Muscle layer of colon (tissue), 2 donors: ENCODE results near the gene SLC22A8.

Experiments
- H3K27ac ChIP-seq: one replicate; pipeline ENCODE4 v1.7.0; 2013; ENCODE audit warnings: low read depth, mild to moderate bottlenecking, low read length, moderate library complexity
- H3K27me3 ChIP-seq, 2 donors: one replicate each; pipeline ENCODE4 v1.7.0; 2013; ENCODE audit warnings: low read length in 2 of 2, mild to moderate bottlenecking in 2 of 2; ENCODE audit not compliant: insufficient read depth in 2 of 2, control insufficient read depth in 1 of 2
- H3K36me3 ChIP-seq: one replicate; pipeline ENCODE4 v1.7.0; 2013; ENCODE audit warnings: mild to moderate bottlenecking, low read length; ENCODE audit not compliant: insufficient read depth
- H3K4me1 ChIP-seq: one replicate; pipeline ENCODE4 v1.7.0; 2013; ENCODE audit warnings: mild to moderate bottlenecking, low read length; ENCODE audit not compliant: insufficient read depth
- H3K4me3 ChIP-seq, 2 donors: one replicate each; pipeline ENCODE4 v1.7.0; 2013; ENCODE audit warnings: low read length in 2 of 2, low read depth in 1 of 2, mild to moderate bottlenecking in 1 of 2, moderate library complexity in 1 of 2
- H3K9ac ChIP-seq: one replicate; pipeline ENCODE4 v1.7.0; 2013; ENCODE audit warnings: low read length
- H3K9me3 ChIP-seq: one replicate; pipeline ENCODE4 v1.7.0; 2013; ENCODE audit warnings: mild to moderate bottlenecking, low read length
- donor health status: abdominal sarcoma.
- donor health status: Adenocarcinoma of cecum.

The SLC22A8 gene

DNA sequence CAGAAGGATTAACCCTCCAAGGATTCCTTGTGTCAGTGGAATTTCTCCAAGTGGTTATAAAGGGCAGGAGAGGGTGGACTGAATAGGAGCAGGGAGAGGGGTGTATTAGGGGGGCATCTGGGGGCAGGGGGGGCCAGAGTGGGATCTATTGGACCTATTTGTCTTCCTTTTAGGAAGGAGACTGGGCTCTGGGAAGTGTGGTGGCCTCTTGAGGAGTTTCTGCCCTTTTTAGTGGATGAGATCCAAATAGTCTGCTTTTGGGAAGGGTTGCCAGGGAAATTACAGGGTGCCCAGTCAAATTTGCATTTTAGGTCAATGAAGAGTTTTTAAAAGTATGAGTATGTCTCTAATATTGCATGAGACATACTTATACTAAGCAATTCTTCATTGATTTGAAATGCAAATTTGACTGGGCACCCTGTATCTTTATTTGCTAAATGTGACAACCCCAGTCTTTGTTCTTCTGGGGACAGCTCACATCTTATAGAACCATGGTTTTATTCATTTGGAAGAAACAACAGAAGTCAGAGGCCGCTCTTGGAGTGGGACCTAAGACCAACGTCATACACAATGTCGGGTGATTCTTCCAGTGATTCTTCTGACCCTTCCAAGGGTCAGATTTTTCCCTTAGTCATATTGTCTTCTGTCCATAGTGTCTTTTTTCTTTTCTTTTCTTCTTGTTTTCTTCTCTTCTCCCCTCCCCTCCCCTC, 30.4 kb downstream of the SLC22A8 start:
- no peak overlapping the region for H3K9ac ChIP-seq

DNA sequence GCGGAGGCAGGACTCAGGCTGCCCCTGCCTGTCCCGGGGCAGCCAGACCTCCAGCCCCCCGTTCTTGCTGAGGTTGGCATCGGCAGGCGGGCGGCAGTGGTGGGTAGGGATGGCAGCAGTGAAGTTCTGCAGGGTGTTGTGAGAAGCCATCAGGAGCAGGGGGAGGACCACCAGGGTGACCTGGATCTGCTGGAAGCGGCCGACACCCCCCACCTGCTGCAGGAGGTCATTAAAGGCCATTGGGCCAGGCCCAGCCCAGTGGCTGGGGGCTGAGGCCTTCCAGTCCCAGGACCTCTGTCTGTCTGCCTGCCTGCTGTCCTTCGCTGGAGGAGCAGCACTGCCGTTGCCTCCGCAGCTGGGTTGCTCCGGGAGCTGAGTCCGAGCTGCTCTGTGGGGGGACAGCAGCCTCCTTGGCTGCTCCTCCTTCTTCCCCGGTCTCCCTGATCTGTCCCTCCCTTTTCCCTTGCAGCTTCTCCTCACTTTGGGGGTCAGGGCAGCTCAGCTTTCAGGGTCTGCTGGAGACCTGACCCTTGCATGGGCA, 31.1 kb downstream of the SLC22A8 start, which contains the start of gene SLC22A6:
Gene SLC22A6, minus strand, starts transcription at position 517 of the 541 bp plus-strand sequence. Its CDS starts 277 bp downstream, at position 240.
- H3K27ac ChIP-seq = no peak within 1 kb of the TSS
- H3K36me3 ChIP-seq = no peaks in the 10 kb centered on the region
- no peaks in the 10 kb centered on the region for H3K9me3 ChIP-seq
- no peaks in the 10 kb centered on the region for H3K4me1 ChIP-seq
- no peak within 1 kb of the TSS for H3K9ac ChIP-seq
- H3K4me3 ChIP-seq = no peak within 1 kb of the TSS
- H3K27me3 ChIP-seq = no peaks in the 10 kb centered on the region

More for the DNA sequence above, 30.4 kb downstream of the SLC22A8 start:
- no peak overlapping the region for H3K27ac ChIP-seq
- H3K4me3 ChIP-seq = no peak overlapping the region
- no peaks in the 10 kb centered on the region for H3K4me1 ChIP-seq
- H3K36me3 ChIP-seq = no peaks in the 10 kb centered on the region
- no peaks in the 10 kb centered on the region for H3K27me3 ChIP-seq
- H3K9me3 ChIP-seq = no peaks in the 10 kb centered on the region

DNA sequence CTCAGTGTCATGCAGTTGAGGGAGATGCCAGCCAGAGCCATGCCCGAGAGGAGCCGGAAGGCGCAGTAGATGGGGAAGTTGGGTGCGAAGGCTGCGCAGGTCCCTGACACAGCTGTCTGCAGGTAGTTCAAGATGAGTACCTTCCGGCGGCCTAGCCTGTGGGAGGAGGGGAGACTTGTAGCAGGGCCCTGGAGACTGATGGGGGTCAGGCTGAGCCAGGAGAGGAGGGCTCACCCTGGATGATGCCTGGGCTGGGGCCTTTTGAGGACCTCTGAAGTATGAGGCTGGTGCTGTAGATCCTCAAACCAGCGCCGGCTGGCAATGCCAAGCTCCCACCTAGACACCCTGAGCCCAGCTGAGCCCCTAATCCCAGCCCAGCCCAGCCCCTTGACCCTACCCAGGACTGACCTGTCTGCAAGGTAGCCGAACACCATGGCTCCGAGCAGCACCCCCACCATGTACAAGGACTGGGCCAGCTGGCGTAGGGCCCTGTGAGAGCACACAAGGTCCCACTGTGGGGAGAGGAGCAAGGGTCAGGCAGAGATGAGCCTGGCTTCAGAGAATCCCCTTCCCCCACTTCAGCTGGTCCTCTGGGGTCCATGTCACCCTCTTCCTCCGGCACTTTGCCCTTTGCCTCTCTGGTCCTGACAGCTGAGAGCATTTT, 32.0 kb downstream of the SLC22A8 start:
- H3K4me3 ChIP-seq = no peak overlapping the region
- no peak overlapping the region for H3K27ac ChIP-seq
- no peaks in the 10 kb centered on the region for H3K4me1 ChIP-seq
- H3K9me3 ChIP-seq = no peaks in the 10 kb centered on the region
- H3K9ac ChIP-seq = no peak overlapping the region
- H3K36me3 ChIP-seq = no peaks in the 10 kb centered on the region
- H3K27me3 ChIP-seq = no peaks in the 10 kb centered on the region

DNA sequence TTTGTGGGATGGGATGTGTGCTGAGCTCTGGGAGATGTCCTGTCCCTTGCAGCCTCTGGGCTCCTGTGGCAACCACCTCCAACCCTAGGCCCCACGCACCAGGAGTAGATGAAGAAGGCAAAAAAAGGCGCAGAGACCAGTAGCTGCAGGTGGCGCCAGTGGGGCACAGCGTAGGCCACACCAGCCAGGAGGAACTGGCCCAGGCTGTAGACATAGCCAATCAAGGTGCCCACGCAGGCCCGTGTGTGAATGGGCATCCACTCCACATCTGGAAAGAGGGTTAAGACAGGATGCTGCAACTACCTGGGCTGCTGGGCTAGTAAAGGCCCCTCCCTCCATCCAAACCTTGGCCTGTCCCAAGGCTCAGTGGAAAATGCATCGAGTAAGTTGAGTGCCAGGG, 33.9 kb downstream of the SLC22A8 start:
- Histone ChIP-seq H3K27me3 (no peaks in the 10 kb centered on the region), H3K9ac (no peak overlapping the region), H3K9me3 (no peaks in the 10 kb centered on the region), H3K4me3 (no peak overlapping the region), H3K27ac (no peak overlapping the region), H3K36me3 (no peaks in the 10 kb centered on the region), H3K4me1 (no peaks in the 10 kb centered on the region)

DNA sequence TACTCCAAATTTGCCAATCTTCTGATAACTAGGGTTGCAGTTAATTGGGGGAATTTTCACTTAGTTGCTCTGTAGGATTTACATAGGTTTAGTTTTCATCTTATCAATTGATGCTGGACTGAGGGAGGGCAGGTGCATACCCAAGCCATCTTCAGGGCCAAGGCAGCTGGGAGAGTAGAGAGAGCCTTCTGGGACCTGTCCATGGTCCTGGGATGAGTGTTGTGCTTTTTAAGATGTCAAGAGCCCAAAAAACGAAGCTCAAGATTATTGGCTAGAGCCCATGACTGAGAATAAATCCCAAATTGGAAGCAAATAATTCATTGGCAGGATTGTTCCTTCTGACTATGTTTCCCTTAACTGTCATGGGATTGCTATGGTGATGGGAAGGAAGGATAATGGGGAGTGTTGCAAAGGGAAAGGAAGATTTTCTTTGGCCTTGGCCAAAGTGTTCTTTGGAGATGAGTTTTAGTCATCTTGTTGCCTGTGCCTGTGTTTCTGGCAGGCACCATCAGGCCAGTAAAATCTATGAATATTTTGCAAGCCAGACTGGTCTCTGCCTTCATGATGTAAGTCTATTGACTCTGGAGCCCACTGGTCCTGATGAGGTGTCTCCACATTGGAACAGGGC, 35.4 kb downstream of the SLC22A8 start:
- Histone ChIP-seq H3K4me1 (no peaks in the 10 kb centered on the region), H3K27ac (no peak overlapping the region), H3K4me3 (no peak overlapping the region), H3K9ac (no peak overlapping the region), H3K36me3 (no peaks in the 10 kb centered on the region), H3K27me3 (no peaks in the 10 kb centered on the region), H3K9me3 (no peaks in the 10 kb centered on the region)

DNA sequence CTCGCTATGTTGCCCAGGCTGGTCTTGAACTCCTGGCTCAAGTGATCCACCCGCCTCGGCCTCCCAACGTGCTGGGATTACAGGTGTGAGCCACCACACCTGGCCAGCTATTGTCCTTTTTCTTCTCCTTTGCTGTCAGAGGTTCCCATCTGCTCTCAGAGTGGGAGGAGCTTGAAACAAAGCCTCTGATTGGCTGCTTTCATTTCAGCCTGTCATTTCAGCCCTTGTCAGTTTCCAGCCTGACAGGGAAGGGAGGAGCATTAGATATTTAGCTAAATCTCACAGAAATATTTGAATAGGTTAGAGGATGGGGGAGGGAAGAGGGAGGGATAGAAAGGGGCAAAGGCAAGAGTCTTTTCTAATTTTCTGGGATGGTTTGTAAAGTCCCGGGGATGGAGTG, 39.5 kb downstream of the SLC22A8 start:
- Histone ChIP-seq H3K4me3 (no peak overlapping the region), H3K27ac (no peak overlapping the region), H3K36me3 (no peaks in the 10 kb centered on the region), H3K9ac (no peak overlapping the region), H3K27me3 (no peaks in the 10 kb centered on the region), H3K9me3 (no peaks in the 10 kb centered on the region), H3K4me1 (no peaks in the 10 kb centered on the region)

DNA sequence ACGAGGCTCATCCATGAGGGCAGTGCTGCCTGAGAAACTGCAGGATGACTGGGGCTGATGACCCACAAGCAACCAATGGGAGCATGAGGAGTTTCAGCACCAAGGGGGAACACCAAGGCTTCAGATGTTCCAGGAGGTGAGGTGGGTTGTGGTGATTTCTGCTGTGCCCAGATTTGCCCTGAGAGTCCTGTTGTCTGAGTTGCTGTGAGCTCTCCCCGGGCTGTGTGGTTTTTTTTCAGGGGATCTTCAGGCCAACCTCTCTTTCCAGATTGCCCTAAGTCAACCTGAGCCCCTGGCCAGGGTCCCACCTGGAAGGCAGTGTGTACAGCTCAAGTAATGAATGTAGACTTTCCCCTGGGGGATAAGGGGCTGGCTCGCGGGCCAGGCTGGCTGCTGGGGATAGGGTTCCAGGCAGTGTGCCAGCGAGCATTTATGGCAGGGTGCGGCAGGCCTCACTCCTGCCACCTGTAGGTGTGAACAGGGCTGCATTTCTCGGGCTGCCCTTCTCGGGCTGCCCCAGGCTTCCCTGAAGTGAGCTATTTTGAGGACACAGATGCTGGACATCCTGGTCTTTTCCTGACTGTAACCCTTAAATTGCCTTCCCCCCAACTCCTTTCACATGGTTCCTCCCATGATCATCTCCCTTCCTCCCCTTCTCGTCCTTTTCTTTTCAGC, 40.7 kb downstream of the SLC22A8 start:
- no peaks in the 10 kb centered on the region for H3K36me3 ChIP-seq
- no peaks in the 10 kb centered on the region for H3K27me3 ChIP-seq
- H3K27ac ChIP-seq = no peak overlapping the region
- no peaks in the 10 kb centered on the region for H3K9me3 ChIP-seq
- no peak overlapping the region for H3K4me3 ChIP-seq
- H3K9ac ChIP-seq = no peak overlapping the region
- no peaks in the 10 kb centered on the region for H3K4me1 ChIP-seq

DNA sequence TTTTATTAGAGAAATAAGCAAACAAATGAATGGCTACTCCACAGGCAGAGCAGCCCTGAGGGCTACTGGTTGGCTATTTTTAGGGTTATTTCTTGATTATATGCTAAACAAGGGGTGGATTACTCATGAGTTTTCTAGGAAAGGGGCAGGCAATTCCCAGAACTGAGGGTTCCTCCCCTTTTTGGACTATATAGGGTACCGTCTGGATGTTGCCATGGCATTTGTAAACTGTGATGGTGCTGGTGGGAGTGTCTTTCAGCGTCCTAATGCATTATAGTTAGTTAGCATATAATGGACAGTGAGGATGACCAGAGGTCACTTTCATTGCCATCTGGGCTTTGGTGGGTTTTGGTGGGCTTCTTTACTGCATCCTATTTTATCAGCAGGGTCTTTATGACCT, 50.1 kb downstream of the SLC22A8 start:
- Histone ChIP-seq H3K36me3 (no peaks in the 10 kb centered on the region), H3K27ac (no peak overlapping the region), H3K9ac (no peak overlapping the region), H3K27me3 (no peaks in the 10 kb centered on the region), H3K9me3 (no peaks in the 10 kb centered on the region), H3K4me3 (no peak overlapping the region), H3K4me1 (no peaks in the 10 kb centered on the region)

DNA sequence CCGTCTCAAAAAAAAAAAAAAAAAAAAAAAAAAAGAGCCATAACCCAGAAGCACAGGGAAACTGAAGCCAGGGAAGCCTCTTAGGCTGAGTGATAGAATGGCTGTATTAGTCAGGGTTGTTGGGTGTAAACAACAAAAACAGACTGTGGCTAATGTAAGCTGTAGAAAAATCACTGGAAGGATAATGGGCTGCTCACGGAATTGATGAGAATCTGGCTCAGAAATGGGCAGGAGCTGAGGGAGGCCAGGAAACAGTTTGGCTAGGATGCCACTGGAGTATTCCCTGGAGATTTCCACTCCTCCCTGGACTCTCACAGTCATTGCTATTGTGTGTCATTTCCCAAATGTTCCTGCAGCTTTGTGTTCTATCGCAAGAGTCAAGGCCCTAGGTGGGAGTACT, 53.2 kb downstream of the SLC22A8 start:
- Histone ChIP-seq H3K27me3 (no peaks in the 10 kb centered on the region), H3K9ac (no peak overlapping the region), H3K27ac (no peak overlapping the region), H3K9me3 (no peaks in the 10 kb centered on the region), H3K4me3 (no peak overlapping the region), H3K36me3 (no peaks in the 10 kb centered on the region), H3K4me1 (peaks cover 15% of the 10 kb centered on the region)

DNA sequence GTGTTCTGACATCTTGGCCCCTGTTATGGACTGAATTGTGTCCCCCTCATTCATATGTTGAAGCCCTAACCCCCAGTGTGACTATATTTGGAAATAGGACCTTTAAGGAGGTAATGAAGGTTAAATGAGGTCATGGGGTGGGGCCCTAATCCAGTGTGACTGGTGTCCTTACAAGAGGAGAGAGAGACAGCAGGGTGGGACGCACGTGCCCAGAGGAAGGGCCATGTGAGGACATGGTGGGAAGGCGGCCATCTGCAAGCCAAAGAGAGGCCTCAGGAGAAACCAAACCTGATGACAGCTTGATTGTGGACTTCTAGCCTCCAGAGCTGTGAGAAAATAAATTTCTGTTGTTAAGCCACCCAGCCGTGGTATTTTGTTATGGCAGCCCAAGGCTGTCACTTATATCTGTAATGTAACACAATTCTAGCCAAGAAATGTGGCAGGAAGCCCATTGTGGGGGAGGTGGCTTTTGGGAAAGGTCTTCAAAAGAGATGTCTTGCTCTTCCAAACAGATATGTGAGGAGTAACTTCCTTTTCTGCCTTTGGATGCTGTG, 54.5 kb downstream of the SLC22A8 start:
- H3K9ac ChIP-seq = no peak overlapping the region
- no peaks in the 10 kb centered on the region for H3K9me3 ChIP-seq
- no peaks in the 10 kb centered on the region for H3K27me3 ChIP-seq
- no peak overlapping the region for H3K27ac ChIP-seq
- H3K4me1 ChIP-seq = peaks cover 15% of the 10 kb centered on the region
- H3K36me3 ChIP-seq = no peaks in the 10 kb centered on the region
- no peak overlapping the region for H3K4me3 ChIP-seq

DNA sequence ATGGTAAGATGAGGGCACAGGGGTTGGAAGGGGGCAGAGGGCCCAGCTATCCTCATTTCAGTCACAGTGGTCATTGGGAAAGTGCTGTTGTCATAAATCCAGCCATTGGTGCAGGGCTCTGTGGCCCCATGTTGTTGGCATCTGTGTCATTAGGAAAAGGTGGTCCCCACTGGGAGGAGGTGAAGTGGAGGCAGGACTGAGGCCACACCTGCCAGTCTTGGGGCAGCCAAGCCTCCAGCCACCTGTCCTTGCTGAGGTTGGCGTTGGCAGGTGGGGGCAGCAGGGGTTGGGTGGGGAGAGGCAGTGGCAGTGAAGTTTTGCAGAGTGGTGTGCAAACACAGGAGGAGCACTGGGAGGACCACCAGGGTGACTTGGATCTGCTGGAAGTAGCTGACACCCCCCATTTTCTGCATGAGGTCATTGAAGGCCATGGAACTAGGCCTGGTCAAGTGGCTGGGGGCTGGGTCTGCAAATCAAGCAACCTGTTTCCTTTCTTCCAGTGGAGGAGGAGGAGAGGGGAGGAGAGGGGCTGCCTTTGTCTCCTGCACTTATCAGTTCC, 56.1 kb downstream of the SLC22A8 start:
- peaks cover 15% of the 10 kb centered on the region for H3K4me1 ChIP-seq
- peak overlapping the region in 1 of 2 donors; percentile 27 for H3K4me3 ChIP-seq
- no peaks in the 10 kb centered on the region for H3K27me3 ChIP-seq
- no peaks in the 10 kb centered on the region for H3K9me3 ChIP-seq
- H3K27ac ChIP-seq = peak overlapping the region; percentile 24
- no peak overlapping the region for H3K9ac ChIP-seq
- H3K36me3 ChIP-seq = no peaks in the 10 kb centered on the region
